GM21367 (cell line): Measurements from ENCODE around the gene SNCAIP.

Source experiments
- ATAC-seq: cut with Tn5 transposase; IDR thresholded peaks from one replicate; pipeline ENCODE4 v1.9.1; 2021; ENCODE audit not compliant: unreplicated experiment

SNCAIP gene

DNA sequence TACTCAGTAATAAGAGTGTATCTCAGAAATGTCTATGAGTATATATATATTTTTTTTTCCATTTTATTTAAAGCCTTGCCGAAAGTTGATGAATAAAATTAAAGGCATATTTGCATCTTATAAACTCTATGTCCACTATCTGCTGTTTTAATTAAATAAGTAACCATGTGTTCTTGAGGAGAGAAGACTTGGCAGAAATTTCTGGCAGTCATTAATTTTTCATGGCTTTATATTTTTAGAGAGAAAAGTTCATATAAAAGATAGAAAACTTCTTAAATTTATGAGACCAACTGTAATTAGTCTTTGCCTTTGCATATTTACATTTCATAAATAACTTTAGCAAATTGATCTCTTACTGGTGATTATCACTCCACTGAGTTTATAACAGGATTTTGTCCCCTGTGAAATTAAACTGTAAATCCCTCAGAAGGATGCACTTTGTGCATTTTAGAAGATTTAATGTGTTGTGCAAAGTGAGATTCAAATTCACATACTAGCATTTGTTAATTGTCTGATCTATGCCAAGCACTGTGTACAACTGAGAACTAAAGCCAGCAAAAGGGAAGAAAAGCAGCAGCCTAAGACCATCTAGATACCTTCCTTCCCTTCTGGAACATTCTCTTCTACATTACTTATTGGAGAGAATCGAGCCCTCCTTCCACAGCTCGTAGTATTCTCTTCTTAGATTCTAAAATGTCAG is 108.7 kb downstream of the SNCAIP start:
- ATAC-seq: no peak

DNA sequence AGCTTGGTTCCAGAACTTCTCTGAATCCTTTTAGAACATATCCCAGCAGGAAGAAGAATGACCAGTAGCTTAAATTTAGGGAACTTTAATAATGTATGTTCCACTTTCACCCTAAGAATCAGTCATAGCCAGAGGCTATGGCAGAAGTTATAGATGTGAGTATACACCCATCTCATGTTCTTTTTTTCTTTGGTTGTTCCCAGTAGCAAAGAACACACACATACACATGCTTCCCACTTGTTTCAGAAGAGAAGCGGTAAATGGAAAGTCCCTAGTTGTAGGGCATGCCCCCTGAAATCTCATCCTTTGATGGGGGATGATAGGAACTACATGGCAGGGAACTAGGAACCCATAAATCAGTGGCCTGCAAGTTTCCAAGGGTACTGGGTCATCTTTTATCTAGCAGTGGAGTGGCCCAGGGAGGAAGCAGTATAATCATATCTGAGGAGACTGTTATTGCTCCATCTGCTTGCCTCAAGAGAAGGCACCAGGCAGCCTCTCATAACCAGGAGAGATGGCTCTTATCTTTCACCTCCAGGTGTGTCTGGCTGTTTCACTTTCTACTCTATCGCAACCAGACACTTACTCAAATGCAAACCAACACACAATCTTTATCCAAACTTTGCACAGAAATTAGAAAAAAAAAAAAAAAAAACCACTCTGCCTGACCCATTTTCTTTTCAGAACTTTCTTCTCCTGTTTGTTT is 109.5 kb downstream of the SNCAIP start:
- peak; percentile 84 for ATAC-seq

DNA sequence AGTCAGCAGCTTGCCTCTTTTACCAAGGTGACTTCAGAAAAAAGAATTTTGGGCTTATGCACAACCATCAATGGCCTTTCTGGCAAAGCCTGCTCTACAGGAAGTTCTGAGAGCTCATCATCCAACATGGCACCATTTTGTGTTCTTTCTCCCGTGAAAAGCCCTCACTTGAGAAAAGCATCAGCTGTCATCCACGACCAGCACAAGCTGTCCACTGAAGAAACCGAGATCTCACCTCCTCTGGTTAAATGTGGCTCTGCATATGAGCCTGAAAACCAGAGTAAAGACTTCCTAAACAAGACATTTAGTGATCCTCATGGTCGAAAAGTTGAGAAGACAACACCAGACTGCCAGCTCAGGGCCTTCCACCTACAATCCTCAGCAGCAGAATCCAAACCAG is 111.2 kb downstream of the SNCAIP start:
- no peak for ATAC-seq

DNA sequence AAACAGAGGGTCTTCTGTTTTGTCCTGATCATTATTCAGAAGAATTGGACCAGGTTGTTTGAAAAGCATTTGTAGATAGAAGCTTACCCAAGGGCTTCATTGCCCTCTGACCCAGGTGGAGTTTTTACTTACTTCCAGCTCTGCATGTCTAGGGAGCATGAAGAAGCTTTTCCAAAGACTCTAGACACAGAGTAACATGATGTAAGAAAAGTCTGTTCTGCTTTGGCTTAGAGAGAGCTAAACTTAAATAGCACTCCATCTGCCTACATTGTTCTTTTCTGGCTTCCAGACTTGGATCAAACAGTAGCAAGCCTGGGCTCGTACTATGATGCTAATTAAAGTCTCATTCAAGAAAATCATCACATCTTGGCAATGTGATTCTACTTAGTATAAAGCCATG is 112.1 kb downstream of the SNCAIP start:
- no peak for ATAC-seq

DNA sequence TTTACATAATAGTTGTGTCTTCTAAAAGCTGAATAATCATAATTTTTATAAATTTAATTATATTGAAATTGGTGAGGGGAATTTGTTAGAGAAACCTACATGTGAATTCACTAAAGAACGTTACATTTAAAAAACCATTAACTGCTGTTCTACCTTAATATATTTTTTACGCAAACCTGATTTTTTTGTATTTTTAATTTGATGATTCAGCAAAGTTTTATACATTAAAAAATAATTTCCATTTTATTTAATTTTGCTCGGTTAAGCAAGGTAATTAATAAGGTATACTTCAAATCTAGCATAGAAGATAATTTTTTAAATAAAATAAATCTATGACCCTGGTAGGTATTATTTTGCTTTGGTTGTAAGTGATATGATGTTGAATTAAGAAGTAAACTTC is 114.3 kb downstream of the SNCAIP start:
- ATAC-seq: no peak

DNA sequence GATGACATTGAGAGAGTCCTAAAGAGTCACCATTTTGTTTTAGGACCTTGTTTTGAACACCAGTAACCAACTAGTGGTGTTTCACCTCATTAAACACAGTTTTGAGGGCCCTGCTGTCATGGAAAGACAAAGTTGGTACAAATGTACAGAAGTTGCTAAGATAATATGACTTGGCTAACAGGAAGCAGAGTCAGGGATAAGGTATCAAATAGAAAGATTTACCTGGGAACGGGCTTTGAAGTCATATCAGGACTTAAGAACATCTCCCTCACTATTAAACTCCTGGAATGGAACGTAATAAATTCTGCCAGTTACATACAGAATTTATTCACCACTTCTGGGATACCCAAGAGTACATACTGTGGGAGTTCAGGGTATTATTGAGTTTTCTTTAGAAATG is 115.6 kb downstream of the SNCAIP start:
- ATAC-seq: no peak

DNA sequence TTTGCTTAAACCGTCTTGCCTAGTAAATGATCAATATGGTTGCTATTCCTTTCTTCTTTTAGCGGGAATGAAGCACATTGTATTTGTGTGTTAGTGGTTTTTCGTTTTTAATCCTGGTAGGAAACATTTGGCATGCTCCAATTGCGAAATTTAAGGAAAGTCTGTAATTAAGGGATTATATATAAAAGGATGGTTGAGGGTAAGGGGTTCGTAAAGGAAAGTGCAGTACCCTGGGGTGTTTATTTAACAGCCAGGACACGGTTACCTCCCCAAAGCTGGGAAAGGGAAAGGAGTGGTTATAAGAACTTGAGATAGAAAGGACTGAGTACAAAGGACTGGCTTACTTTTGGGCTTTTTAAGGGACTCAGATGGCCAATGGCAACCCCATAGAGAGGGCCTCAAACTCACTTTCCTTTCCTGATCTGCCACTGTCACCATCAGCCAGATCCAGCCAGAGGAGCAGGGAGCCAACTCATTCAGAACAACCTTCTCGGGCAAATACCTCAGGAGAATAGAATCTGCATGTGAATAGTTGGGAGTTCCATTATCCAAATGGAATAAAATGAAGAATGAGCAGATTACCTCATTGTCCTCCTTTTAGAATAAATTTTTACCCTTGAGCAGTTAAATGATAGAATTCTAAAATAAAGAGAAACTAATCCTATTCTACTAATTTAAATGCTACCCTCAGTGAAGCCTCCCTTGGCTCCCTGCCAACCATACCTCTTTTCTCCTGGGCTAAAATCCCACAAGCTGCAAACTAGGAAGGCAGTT is 117.7 kb downstream of the SNCAIP start:
- no peak for ATAC-seq

DNA sequence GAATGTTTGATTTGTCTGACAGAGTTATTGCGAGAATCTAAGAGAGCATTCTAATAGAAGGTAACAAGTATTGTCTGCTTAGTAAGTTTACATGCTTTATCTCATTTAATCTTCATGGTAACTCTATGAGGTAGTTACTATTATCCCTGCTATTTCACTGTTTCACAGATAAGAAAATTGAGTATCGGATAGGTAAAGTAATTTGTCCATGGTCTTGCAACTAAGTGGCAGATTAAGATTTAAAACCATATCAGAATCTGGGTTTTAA is 118.2 kb downstream of the SNCAIP start:
- ATAC-seq: no peak

DNA sequence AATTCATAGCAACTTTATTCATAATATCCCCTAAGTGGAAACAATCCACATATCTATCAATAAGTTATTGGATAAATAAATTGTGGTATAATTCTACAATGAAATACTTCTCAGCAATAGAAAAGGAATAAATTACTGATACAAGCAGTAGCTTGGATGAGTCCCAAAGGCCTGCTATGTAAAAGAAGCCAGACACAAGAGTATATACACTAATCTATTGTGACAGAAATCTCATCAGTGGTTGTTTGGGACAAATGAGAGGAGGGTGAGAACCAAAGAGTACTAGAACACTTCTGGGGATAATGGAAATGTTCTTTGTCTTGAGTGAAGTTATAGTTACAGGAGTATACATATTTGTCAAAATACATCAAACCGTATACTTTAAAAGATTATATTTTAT is 119.3 kb downstream of the SNCAIP start:
- no peak for ATAC-seq

DNA sequence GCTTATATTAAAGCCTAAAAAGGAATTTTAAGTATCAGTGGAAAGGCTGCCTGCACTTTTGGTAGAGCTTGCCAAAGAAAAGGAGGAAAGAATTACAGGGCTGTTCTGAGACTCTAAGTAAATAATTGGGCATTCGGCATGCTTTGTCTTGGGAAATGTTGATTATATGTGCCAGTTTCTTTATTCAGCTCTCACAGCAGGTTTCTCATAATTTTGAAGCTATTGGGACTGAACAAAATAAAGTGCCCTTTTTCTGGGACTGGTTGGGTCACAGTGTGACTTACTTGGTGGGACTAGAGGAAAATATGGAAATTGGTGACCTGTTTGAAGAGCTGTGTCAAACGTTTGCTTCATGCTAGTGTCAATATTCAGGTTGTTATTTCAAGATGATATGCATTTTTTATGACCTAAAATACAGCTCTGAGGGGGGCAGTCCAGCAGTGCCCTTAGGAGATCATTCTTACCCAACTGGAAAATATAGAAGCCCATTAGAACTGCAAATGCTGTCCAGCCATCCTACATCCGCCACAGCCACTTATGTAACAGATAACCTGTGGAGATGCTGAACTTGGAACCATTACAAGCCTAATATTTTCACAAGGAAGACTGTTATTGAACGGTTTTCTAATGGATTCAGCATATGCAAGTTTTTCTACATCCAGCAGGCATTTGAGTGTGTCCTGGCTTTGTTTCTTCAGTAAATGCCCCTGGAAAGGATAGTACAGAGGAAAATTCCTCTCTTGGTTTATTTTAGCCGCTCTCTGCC is 122.4 kb downstream of the SNCAIP start:
- no peak for ATAC-seq

DNA sequence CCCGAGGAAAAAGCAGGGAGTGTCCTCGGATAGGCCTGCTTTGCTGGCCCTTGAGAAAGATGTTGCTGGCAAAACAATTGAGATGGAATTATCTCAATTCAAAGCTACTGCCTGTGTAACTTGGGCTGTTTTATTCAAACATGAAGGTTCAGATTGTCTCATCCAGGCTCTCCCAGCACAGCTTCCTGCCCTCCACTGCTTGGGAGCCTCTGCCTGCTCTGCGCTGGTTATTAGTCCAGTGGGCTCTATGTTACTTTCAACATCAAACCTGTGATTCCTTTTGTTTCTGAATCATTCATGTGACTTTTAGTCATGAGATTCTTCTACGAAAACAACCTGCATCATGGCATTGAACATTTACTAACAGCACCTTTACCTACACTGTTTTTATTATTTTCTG is 123.2 kb downstream of the SNCAIP start:
- ATAC-seq: no peak

DNA sequence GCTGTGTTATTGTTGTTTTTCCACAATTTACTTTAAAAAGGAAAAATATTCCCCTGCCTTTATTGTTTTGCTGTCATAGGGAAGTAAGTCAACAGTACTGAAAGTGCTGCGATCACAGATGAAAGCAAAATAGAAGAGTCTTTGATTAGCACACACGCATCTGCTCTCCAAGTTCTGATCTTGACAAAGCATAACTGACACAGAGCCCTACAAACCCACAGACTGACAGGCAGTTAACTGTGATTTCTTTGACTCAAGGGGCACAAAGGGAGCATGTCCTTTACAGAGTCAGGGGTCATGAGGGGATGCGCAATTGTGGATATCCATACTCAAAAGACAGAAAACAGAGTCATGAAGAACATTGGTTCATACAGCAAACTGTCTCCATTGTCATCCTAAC is 123.7 kb downstream of the SNCAIP start:
- ATAC-seq: no peak

DNA sequence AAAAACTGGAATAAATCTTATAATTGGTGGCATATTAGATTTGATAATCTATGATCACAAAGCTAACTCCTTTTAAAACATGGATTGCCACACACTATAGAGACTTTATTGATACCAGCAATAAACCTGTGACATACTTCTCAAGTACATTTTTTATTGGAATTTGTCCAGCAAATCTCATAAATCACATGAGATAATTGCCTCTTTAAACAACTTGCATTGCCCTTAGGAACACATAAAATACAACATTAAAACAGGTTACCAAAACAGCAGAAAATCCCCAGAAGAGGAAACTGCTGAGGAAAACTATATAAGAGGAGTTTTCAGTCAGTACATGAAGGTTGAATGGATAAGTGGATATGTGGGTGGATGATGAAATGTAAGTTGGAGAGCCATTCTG is 124.6 kb downstream of the SNCAIP start:
- ATAC-seq: no peak

DNA sequence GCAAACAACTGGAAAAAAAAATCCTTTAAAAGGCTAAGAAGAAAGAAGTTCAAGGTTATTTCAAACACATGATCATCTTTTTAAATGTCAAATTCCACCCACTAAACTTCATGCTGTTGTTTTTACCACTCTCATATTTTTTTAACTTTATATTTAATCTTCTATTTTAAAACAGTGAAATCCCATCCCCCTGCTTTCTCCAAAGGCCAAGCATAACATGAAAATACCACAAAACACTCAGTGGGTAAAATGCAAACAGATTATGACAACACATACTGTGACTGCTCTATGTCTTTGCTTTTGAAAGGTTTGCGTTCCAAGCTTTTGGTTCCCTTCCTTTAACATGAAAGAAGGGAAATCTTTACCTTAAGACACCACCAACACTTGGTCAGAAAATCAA is 127.6 kb downstream of the SNCAIP start:
- ATAC-seq: no peak

DNA sequence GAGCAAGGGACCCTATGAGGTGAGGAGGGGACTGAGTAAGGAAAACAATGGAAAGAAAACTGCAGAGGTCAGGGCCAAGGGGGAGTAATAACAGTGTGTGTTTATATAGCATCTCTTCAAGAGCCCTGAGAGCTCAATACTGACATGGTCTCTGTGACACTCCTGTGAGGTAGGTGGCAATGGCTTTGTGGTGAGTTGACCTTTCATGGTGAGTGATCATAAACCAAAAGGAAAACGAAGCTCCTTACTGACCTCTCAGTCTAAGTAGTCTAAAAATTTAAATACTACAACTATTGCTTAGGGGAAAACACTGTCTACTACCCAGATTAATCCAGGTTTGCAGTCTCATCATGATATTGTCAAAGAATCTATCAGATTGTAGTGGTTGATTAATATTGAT is 130.9 kb downstream of the SNCAIP start:
- ATAC-seq: no peak

DNA sequence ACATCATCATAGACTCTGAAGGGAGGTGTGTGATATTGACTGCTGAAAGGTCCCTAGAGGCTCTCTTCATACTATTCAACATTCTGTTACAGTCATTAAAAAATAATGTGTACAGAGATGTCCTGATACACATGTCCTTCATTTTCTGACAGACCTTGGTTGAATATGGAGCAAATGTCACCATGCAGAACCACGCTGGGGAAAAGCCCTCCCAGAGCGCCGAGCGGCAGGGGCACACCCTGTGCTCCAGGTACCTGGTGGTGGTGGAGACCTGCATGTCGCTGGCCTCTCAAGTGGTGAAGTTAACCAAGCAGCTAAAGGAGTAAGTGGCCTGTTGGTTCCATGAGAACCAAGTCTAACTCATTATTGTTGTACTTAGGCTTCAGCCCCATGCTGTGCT is 132.4 kb downstream of the SNCAIP start:
- ATAC-seq: no peak

DNA sequence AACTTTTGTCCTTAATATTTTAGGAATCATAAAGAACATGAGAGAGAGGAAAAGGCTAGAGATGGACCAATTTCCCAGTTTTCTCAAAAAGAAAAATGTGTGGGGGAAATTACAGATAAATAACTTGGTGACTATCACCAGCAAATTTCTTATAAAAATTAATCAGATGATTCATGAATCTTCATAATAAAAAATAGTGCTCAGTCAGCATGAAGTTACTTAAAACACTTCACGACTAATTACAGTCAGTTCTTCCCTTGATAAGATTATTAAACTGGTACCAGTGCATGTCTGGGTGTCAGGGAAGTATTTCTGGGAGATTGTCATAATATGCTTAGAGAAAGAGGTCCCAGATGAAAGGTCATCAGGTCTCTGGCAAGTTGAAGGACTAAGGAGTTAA is 133.0 kb downstream of the SNCAIP start:
- ATAC-seq: no peak

DNA sequence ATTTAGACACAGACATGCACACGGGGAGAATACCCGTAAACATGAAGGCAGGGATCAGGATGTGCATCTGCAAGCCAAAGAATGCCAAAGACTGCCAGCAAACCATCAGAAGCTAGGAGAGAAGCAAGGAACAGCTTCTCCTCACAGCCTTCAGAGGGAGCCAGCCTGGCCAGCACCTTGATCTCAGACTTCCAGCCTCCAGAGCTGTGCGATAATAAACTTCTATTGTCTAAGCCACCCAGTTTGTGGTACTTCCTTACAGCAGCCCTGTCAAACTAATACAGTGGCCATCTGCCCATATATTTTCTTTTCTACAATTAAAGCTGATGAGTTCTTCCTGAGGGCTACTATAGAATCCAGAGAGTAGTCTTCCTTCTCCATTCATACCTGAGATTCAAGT is 135.0 kb downstream of the SNCAIP start:
- no peak for ATAC-seq

DNA sequence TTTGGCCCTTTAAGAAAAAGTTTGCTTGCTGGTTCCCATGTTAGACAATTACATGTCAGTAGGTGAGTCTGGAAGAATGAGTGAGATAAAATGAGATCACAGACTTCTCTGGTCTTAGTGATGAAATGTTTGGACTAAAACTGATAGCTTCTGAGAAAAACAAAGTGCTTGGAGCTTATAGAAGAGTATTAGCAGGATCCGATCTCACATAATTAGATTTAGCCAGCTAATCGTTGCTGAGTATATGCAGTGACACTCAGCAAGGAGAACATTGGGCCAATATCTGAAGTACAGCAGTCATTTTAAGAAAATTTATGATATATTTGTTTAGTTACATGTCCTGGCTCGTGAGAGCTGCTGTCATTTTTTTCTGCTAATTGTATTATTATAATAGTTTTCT is 135.8 kb downstream of the SNCAIP start:
- ATAC-seq: no peak

DNA sequence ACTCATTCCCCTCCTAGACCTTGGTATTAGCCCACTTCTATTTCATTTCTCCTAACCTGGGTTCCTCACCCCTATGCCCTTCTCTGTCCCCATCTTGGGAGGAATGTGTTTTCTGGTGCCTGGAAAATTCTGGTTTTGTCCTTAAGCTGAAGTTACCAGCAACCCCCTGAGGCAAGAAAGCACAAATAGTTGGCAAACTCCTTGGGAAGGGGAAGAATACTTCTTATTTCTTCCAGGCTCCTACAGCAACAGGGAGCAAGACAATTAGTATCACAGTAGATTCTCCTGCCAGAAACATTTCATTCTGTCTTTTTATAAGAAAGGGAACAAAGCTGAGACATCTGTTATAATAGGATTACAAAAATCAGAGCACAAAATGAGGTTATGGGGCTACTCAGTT is 142.5 kb downstream of the SNCAIP start:
- ATAC-seq: no peak

DNA sequence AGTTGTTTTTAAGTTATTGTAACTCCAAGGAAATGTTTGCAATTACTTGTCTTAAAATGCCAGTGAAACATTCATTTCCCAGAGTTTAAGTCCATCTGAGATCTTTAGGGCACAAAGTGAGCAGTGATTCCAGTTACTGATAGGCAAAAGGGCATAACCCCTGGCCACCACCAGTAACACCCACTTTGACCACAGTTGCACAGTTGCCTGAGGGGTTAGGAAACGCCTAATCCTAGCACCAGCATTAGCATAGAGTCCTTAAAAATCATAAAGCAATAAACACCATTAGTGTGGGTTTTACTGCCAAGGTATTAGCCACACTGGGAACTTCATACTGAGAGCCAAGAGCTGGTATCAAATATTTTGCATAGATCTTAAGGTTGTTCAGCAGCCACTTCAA is 143.9 kb downstream of the SNCAIP start:
- ATAC-seq: no peak
